DOHH2 (cell line): ENCODE measurements around the gene TMCO4.
"Not testable (repeated sequence)": the region's sequence is repeated elsewhere in the genome, so short reads cannot be mapped to it uniquely, and the experiment has no call there.

ENCODE experiments used
- H3F3A ChIP-seq: fragments of 200-600 bp; sonication (generic), shearing (Covaris generic); 2 replicates; pipeline ENCODE4 v1.6.0; 2016; ENCODE audit warnings: antibody characterized with exemption, mild to moderate bottlenecking; ENCODE audit not compliant: control insufficient read depth, insufficient read depth
- H3K27ac ChIP-seq: fragments of 200-600 bp; sonication (generic); 2 replicates; pipeline ENCODE4 v1.5.1; 2014; ENCODE audit warnings: low read depth, mild to moderate bottlenecking, low read length, moderate library complexity
- H3K27me3 ChIP-seq: fragments of 200-600 bp; sonication (generic); 2 replicates; pipeline ENCODE4 v1.6.1; 2014; ENCODE audit warnings: mild to moderate bottlenecking, low read length, mixed read lengths; ENCODE audit not compliant: control insufficient read depth
- H3K36me3 ChIP-seq: fragments of 200-600 bp; sonication (generic); 2 replicates; pipeline ENCODE4 v1.6.1; 2014; ENCODE audit warnings: mild to moderate bottlenecking, low read length, moderate library complexity, mixed read lengths; ENCODE audit not compliant: control insufficient read depth
- H3K4me1 ChIP-seq: fragments of 200-600 bp; sonication (generic); 2 replicates; pipeline ENCODE4 v1.6.1; 2014; ENCODE audit warnings: mild to moderate bottlenecking, low read length, mixed read lengths; ENCODE audit not compliant: control insufficient read depth
- H3K4me2 ChIP-seq: fragments of 200-600 bp; sonication (generic); 2 replicates; pipeline ENCODE4 v1.6.0; 2014; ENCODE audit warnings: mild to moderate bottlenecking, low read length, moderate library complexity
- H3K4me3 ChIP-seq: fragments of 200-600 bp; sonication (generic); 2 replicates; pipeline ENCODE4 v1.5.1; 2014; ENCODE audit warnings: mild to moderate bottlenecking, low read length, mixed read lengths
- H3K79me2 ChIP-seq: fragments of 200-600 bp; sonication (generic); 2 replicates; pipeline ENCODE4 v1.6.1; 2014; ENCODE audit warnings: mild to moderate bottlenecking, low read length, mixed read lengths; ENCODE audit not compliant: control insufficient read depth
- H3K9me2 ChIP-seq: fragments of 200-600 bp; sonication (generic); replicated peaks from 2 replicates; pipeline ENCODE4 v1.6.1; 2014; ENCODE audit warnings: mild to moderate bottlenecking, low read length, mixed read lengths; ENCODE audit not compliant: control insufficient read depth
- H3K9me3 ChIP-seq: fragments of 200-600 bp; sonication (generic); 2 replicates; pipeline ENCODE4 v1.6.1; 2014; ENCODE audit warnings: antibody characterized with exemption, low read length, mixed read lengths; ENCODE audit not compliant: control insufficient read depth, insufficient read depth
- H4K20me1 ChIP-seq: fragments of 200-600 bp; sonication (generic); 2 replicates; pipeline ENCODE4 v1.6.0; 2014; ENCODE audit warnings: low read depth, mild to moderate bottlenecking, antibody characterized with exemption, low read length, moderate library complexity; ENCODE audit not compliant: control insufficient read depth, insufficient read depth
- CTCF ChIP-seq: fragments of 200-600 bp; sonication (generic); IDR thresholded peaks from one replicate; pipeline ENCODE4 v1.5.1; 2014; ENCODE audit warnings: antibody characterized with exemption, mild to moderate bottlenecking, low read depth, low read length; ENCODE audit not compliant: poor library complexity, severe bottlenecking
- EZH2phosphoT487 ChIP-seq: fragments of 200-600 bp; sonication (generic); IDR thresholded peaks from 2 replicates; pipeline ENCODE4 v1.6.1; 2017; ENCODE audit warnings: borderline replicate concordance, mild to moderate bottlenecking, antibody characterized with exemption, low read length, moderate library complexity, mixed read lengths

TMCO4 gene

DNA sequence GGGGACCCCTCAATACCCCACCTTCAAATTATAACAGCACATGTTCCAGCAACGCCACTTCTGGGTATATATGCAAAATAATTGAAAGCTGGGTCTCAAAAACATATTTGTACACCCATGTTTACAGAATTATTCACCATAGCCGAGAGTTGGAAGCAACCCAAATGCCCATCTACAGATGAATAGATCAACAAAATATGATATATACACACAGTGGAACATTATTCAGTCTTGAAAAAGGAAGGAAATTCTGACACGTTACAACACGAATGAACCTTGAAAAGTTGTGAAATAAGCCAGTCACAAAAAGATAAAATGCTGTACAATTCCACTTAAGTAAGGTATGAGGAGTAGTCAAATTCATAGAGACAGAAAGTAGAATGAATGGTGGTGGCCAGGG, 5.1 kb downstream of the TMCO4 start:
- H3K79me2 ChIP-seq: no peaks in the 10 kb centered on the region
- no peaks in the 10 kb centered on the region for H3K36me3 ChIP-seq
- TF ChIP-seq CTCF: no peak
- no peak for TF ChIP-seq EZH2phosphoT487

GRCh38 chr1:19793360-19794046, 6.2 kb downstream of the TMCO4 start:
- TF ChIP-seq EZH2phosphoT487 (no peak), CTCF (no peak)
- Histone ChIP-seq H3K79me2 (no peaks in the 10 kb centered on the region), H3K36me3 (no peaks in the 10 kb centered on the region), H3F3A (no peaks in the 10 kb centered on the region), H3K4me3 (no peak overlapping the region), H3K4me1 (0 out of 2 replicates have a peak, but pooled peaks cover under 1% of the 10 kb centered on the region), H4K20me1 (no peaks in the 10 kb centered on the region), H3K4me2 (no peak overlapping the region), H3K27me3 (no peaks in the 10 kb centered on the region), H3K27ac (no peak overlapping the region), H3K9me2 (no peaks in the 10 kb centered on the region), H3K9me3 (no peaks in the 10 kb centered on the region)

More for the DNA sequence above, 5.1 kb downstream of the TMCO4 start:
- Histone ChIP-seq H3K27me3 (peaks cover 9% of the 10 kb centered on the region), H3K27ac (no peak overlapping the region), H3K4me1 (peaks cover 11% of the 10 kb centered on the region), H3K4me2 (no peak overlapping the region), H4K20me1 (no peaks in the 10 kb centered on the region), H3K9me3 (no peaks in the 10 kb centered on the region), H3K4me3 (no peak overlapping the region), H3F3A (no peaks in the 10 kb centered on the region), H3K9me2 (no peaks in the 10 kb centered on the region)

GRCh38 chr1:19792237-19793002, 7.3 kb downstream of the TMCO4 start:
- H3K4me3 ChIP-seq: no peak overlapping the region
- H3K9me2 ChIP-seq: no peaks in the 10 kb centered on the region
- TF ChIP-seq CTCF: no peak
- no peak for TF ChIP-seq EZH2phosphoT487
- no peaks in the 10 kb centered on the region for H3F3A ChIP-seq
- no peak overlapping the region for H3K4me2 ChIP-seq
- H3K36me3 ChIP-seq: no peaks in the 10 kb centered on the region
- H4K20me1 ChIP-seq: no peaks in the 10 kb centered on the region
- no peaks in the 10 kb centered on the region for H3K79me2 ChIP-seq
- H3K27me3 ChIP-seq: no peaks in the 10 kb centered on the region
- H3K4me1 ChIP-seq: no peaks in the 10 kb centered on the region
- no peaks in the 10 kb centered on the region for H3K9me3 ChIP-seq
- no peak overlapping the region for H3K27ac ChIP-seq

DNA sequence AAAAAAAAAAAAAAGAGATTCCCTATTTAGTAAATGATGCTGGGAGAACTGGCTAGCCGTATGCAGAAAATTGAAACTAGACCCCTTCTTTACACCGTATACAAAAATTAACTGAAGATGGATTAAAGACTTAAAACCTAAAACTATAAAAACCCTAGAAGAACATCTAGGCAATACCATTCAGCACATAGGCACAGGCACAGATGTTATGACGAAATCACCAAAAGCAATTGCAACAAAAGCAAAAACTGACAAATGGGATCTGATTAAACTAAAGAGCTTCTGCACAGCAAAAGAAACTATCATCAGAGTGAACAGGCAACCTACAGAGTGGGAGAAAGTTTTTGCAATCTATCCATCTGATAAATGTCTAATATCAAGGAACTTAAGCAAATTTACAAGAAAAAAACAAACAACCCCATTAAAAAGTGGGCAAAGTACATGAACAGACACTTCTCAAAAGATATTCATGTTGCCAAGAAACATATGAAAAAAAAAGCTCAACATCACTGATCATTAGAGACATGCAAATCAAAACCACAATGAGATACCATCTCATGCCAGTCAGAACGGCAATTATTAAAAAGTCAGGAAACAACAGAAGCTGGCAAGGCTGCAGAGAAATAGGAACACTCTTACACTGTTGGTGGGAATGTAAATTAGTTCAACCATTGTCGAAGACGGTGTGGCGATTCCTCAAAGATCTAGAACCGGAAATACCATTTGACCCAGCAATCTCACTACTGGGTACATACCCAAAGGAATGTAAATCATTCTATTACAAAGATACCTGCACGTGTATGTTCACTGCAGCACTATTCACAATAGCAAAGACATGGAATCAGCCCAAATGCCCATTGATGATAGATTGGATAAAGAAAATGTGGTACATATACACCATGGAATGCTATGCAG, 9.4 kb downstream of the TMCO4 start:
- not testable (repeated sequence) for H3K36me3 ChIP-seq, H3K4me1 ChIP-seq, H3K9me2 ChIP-seq, H3K27ac ChIP-seq, H3K79me2 ChIP-seq, H3K27me3 ChIP-seq, H3F3A ChIP-seq, H3K4me3 ChIP-seq, H3K9me3 ChIP-seq, H3K4me2 ChIP-seq, H4K20me1 ChIP-seq
